Hematopoietic multipotent progenitor cell treated with erythropoietin and hydrocortisone succinate and interleukin-3 and kit ligand, for 17 days (in vitro differentiated cells): ENCODE data around the gene UBE2L5.

ENCODE experiments used
- DNase-seq: peaks from one replicate; pipeline ENCODE4 v3.0.0-alpha.2; 2015; ENCODE audit warnings: low spot score

UBE2L5 gene

DNA sequence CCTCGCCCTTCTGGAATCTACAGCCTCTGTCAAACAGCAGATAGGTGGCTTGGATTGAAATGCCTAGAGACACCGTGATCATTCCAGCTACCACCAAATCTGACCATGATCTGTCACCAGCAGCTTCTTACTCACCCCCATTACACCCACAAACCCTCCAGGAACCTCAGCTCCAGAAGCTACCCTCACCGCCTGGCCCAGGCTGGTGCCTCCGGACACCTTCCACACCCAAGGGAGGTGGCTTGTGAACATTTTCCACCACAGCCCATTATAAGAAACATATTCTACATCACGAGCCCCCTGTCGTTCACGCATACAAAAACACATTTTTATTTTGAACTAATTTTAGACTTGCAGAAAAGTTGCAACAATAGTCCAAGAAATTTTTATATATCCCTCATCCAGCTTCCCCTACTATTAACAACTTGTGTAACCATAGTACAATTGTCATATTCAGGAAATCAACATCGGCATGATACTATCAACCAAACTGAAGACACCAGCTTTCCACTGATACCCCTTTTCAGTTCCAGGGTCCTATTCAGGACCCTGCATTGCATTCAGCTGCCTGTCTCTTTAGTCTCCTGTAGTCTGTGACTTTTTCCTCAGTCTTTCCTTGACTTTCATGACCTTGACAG is 15.4 kb upstream of the UBE2L5 start:
- DNase-seq, result no peak

DNA sequence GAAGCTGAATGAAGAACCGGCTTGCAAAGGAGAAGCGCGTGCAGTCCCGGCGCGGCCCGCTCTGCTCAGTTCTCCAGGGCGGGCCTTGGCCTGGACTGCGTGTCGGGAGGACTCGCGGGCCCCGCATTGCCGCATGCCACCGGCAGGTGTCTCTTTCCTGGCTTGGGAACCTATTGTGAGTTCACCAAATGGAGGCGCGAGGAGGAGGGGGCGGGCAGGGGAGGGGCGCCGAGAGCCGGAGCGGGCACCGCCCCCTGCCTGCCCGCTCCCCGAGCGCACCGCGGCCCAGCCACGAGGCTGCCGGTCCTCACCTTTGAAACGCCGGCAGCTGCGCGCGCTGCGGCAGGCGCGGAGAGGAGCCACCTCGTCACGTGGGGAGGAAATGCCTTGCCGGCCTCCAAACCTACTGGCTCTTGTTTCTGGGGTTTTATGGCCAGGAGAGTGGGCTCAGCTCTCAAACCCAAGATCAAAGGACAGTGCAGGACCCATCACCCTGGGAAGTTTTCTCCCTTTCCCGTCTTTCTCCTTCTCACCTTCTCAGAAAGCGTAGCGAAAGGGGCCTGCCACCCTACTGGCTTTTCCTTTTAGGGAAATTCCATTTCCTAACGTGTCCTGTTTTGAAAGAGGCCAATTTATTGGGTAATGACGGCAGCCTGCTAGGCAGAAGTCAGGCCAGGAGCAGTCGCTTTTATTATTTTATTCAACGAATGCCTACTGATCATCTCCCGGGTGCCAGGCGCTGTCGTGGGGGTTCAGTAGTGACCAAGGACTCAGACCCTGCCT is 13.8 kb upstream of the UBE2L5 start:
- peak; percentile 68 for DNase-seq

DNA sequence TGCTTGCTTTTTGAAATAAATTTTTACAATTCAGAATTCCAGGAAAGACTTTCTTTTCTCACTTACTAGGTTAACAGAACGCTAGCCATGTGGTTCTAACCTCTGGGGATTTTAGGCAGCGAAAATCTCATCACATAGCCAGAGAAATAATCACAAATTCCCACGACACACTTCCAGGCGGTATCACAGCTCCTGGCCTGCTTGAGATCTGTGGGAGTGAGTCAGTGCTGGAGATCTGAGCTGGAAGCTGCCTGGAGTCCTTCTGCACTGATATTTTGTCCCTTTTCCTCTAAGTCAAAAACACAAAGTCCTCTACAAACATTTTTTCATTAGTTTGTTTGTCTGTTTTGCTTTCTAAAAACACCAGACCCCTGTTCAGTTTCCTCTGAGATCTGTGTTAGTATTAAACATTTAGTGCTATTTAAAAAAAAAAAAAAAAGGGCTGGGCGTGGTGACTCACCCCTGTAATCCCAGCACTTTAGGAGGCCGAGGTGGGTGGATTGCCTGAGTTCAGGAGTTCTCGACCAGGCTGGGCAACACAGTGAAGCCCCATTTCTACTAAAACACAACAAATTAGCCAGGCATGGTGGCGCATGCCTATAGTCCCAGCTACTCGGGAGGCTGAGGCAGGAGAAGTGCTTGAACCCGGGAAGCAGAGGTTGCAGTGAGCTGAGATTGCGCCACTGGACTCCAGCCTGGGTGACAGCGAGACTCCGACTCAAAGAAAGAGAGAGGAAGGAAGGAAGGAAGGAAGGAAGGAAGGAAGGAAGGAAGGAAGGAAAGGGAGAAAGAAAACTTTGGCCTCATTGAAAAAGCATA is 12.2 kb upstream of the UBE2L5 start:
- DNase-seq, result no peak

DNA sequence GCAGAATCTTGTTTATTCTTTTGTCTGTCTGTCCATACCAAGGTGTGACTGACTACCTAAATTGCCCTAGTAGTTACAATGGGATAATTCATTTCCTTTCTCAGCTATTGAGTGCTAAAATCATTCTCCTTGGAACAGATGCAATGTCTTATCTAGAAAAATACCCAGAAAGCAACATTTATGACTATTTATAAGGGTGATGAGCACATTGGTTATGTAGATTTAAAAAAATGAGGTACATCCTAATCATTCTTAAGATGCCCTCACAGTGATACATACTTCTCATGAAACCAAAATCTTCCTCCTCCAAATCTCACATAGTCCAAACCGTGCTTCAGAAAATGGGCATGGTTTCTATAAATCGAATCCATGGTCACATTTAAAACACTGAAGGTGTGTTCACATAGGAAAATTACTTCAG is 11.6 kb upstream of the UBE2L5 start:
- DNase-seq, result no peak

DNA sequence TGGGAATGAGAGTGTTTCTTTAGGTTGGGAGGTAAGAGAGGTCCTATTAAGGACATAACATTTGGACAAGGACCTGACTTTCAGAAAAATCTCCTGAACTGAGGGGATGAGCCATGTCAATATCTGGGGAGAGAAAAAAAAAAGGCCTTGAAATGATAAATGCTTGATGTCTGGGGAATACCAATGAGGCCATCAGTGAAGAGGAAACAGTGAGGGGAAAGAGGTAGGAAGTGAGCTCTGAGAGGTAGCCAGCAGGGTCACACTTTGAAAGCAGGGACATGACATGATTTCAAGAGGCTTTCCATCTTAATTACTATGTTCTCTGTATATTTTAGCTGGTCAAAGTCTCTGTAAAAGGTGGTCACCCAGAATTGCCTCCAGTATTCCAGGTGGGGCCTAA is 9.9 kb upstream of the UBE2L5 start:
- no peak for DNase-seq

DNA sequence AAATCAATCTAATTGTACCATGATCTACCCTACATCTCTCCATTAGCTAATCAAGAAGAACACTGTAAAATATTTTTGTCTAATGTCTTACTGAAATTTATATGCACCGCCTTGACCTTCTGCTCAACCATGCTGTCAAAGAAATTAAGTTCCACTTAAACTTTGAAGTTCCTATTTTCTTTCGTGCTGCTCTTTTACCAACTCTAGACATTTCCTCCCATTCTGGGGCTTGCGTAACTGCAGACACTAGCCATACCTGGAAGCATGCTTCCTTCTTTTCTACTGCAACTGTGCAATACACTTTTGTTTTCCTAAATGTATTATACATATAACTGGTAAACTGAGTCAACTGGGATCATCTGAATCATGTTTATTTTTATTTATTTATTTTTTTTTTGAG is 8.5 kb upstream of the UBE2L5 start:
- DNase-seq, result no peak

DNA sequence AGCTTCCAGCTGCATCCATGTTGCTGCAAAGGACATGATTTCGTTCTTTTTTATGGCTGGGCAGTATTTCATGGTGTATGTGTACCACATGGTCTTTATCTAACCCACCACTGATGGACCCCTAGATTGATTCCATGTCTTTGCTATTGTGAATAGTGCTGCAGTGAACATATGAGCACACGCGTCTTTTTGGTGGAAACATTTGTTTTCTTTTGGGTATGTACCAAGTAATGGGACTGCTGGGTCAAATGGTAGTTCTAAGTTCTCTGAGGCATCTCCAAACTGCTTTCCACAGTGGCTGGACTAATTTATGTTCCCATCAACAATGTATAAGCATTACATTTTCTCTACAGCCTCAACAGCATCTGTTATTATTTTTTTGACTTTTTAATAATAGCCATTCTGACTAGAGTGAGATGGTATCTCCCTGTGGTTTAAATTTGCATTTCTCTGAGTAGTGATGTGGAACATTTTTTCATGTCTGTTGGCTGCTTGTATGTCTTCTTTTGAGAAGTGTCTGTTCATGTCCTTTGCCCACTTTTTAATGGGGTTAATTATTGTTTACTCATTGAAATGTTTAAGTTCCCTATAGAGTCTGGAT is 6.8 kb upstream of the UBE2L5 start:
- no peak for DNase-seq

DNA sequence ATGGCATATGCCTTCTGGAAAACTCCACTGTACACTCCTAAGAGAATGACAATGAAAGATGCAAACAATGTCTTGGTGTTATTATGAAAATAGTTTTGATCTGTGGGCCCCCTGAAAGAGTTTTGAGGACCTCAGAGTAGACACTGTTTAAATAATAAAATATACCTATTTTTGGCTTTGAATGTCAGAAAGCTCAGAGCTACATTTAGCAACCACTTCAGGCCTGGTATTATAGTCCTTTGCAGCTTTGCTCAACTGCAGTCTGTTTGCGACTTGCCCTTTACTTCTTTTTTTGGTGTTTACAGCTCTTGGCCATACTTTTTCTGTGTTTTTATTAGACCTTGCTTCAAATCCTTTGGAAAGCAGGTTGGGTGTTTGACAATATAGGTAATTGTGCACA is 5.8 kb upstream of the UBE2L5 start:
- DNase-seq, result no peak

DNA sequence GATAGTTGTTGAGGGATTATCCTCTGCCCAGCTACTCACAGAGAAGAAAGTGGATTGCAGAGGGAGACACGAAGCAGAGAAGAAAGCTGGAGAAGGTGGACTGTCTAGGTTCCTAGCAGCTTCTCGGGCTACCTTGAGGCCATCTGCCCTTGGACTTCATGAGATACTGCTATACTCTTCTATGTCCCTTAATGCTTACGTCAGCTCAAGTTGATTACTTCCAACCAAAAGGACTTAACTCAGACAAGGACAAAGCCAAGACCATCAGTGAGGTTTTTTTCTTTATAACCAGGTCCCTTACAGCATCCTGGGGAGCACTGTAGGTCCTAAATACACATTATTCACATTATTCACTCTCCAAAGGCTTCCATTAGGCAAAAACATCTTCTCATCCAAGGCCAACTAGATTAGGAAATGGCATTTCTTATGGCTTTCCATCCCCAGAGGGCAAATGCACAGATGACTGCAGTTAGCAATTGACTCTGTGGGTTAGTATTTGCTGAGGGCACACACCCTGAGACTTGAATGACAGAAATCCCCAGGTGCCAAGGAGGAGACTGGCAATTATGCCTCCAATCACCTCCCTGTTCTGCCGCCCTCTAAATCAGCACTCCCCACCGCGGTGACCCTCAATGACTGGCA is 4.1 kb upstream of the UBE2L5 start:
- no peak for DNase-seq

DNA sequence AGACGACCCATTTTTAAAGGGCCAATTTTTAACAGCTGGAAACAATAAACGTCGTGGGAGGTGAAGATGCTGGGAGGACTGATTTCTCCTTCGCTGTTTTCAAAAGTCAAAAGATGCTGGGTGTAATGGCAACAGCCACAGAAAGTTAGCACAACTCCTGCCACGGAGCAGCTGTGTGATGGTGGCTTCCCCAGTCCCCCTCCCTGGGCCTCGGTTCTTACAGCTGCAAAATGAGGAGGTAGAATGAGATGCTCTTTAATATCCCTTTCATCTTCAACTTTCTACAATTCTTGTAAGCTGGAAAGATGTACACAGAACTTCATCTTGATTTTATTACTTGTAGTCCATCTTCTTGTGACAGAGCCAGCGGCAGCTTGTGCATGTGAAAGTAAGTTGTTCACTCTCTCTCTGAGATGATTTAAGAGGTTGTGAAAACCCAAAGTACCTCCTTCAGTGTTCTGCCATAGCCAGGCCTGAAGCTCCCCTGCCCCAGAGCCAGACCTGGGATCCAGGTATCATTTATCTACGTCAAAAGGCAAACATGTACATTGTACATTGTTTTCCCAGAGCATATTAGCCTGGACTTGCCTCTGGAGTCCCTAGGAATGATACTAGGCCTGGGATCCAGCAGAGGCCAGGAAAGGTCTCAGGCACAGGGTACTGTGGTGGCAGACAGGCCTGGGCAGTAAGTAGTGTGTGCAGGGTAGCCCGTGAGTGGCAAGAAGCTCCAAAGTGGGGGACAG is 3.4 kb upstream of the UBE2L5 start:
- no peak for DNase-seq

DNA sequence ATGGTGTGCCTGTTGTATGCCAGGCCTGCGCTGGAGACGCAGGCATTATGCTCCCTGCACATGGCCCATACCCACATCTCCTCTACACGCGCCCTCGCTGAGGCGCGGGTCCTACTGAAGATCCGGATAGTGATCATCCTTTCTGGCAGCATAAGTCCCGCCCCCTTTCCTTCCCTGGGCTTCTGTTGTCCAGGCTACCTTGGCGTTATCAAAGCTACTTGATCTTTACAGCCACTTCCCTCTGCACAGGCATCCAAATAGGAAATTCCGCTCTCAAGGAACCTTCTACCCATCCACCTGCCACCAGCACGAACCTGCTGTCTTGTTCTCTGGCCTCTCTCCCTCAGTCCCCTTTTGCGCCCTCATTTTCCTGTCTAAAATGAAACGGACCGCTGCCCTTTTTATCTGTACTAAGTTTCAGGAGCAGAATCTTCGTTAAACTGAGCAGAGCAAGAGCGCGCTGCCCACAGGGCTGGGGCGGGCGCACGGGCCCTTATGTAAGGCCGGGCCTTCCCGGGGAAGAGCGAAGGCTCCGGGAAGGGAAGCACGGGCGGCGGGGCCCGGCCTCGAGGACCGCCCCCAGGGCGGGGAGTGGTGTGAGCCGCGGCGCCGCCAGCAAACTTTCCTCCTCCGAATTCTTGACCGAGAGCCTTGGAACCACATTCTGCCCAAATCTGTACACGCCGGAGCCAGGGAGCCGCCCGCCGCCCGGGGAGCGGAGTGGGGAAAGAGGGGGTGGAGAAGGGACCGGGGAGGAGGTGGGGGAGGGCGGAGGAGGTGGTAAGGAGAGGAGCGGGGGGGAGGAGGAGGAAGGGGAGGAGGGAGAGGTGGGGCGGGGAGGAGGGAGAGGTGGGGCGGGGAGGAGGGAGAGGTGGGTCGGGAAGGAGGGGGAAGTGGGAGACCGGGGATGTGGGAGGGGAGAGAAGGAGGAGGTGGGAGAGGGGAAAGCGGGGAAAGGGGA is 920 bp upstream of the UBE2L5 start:
- DNase-seq, result no peak

DNA sequence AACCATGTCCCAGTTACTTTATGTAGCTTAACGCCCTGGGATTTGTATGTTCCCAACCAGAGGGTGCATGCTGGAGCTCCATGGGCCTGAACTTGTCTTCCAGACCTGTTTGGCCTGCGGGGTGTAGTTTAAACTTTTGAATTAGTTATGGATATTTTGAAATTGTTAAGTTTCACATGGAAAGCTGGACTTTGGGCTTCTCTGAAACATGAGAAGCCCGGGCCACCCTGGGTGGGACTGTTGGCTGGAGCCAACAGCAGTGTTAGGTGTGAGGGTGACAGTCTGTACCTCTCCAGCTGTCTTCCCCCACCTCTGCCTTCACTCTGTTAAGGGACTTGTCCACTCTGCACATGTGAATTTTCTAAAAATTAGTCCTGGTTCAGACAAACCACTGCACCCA is 1.6 kb downstream of the UBE2L5 start:
- no peak for DNase-seq

DNA sequence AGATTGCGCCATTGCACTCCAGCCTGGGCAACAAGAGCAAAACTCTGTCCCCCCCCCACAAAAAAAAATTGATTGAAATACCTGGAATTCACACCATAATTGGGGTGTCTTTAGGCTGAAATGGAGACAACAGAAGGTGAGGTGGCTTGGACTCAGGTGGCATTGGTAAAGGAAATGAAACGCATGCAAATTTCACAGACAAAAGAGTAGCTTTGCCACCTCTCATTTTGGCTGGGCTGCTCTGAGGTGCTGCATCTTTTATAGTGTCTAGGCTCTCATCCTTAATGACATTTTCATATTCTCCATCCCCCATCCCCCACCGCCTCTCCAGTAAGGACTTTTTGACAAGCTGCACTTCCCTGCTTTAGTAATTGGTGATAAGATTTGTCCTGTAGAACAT is 6.9 kb downstream of the UBE2L5 start:
- DNase-seq, result no peak

DNA sequence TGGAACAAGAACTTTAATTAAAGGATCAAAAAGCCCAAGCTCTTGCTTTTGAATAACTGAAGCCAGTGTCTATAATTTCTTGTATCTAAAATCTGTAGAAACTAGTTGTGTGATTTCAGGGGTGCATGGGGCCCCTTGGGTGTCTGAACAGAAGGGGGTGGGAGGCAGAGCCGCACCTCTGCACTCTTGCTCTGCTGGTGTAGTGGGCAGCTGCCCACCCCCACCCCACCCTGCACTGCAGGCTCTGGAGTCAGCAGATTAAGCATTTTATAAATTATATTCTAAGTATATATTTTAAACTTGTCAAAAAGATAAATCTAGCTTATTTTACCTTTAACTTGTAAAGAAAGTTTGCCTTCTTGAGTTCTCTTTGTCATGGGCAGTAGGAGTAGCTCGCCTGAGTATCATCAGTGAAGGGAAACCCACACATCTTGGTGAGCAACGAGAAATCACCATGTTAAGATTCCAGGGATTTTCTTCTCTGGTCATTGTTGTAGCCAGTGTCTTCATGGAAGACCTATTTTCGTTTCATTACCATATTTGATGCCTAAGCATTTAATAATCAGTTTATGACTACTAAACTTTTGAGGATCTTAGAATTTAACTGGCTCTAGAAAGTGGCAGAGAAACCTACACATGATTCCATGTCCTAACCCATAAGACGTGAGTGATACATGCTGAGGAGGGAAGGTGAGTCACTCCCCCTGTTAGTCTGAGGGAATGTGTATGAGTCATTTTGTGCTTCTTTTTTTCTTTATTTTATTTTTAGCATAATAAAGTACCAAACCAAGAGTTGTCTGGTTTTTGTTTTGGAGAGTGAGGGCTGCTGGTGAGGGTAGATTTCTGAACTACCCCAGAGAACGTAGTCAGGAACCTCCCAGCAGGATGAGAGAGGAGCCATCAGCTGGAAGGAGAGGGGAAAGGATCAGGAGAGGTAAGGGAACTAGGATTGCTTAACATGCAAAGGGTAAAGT is 7.7 kb downstream of the UBE2L5 start:
- DNase-seq, result no peak

DNA sequence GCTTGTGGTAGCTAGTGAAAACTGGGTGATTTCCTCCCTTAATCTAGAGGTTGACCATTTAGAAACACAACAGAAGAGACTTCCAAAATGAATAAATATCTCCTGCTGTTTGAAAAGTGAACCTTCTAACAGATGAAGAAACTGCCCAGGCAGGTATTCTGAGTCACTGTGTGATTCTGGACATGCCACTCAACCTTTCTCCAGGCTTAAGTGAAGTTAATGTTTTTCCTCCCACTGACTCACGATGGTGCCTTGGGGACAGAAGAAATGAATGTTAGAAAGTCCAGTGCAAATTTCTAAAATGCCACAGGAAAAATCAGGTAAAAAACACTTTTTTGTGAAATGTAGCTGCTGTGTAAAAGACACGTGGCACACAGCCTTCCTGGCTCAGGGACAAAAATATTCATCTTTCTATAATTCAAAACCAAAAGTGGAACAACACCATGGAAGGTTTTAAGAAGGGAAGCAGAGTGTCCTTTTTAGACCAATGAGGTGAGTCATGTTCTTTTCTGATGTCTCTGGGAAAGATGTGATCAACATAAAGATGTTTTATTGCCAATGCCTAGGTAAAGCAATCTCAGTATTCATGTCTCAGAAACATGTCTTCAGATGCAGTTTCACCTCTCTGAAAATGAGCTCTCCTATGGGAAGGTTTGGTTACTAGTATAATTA is 9.1 kb downstream of the UBE2L5 start:
- no peak for DNase-seq

DNA sequence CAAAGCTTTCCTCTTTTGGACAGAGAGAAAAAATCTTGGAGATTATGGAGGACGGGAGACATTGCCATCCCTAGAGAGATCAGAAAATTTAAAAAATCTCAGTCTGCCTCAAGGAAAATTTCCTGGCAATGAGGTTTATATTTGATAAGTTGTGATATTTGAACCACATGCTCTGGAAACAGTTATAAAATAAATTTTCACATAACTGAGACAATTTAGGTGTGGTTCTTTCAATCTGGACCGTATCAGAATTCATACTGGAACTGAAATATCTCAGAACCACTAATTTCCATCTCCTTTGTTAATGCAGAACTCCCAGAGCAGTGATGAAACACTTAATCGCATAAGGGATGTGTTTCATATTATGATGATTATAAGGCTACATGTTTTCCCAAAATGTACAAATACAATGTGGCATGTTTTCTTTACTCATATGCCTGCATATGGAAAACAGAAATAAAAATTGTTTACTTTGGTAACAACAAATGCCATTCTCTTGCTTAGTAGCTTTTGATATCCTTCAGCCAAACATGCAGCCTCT is 13.7 kb downstream of the UBE2L5 start:
- no peak for DNase-seq

DNA sequence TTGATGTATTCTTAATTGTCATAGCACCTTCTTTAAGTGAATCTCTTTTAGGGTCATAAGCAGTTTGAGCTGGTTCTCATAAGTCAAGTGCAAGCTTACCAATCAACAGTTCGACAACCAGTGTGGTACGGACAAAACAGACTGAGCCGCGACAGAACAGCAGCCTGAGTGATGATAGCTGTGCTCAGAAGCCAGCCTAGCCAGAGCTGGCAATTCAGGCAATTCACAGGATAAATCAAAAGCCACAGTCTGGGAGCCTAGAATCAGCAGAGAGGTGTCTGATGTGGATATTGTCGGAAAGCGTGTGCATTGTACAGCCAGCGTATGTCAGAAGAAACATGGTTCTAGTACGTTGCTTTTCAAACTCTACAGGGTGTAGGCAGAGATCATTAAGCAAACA is 14.9 kb downstream of the UBE2L5 start:
- no peak for DNase-seq

DNA sequence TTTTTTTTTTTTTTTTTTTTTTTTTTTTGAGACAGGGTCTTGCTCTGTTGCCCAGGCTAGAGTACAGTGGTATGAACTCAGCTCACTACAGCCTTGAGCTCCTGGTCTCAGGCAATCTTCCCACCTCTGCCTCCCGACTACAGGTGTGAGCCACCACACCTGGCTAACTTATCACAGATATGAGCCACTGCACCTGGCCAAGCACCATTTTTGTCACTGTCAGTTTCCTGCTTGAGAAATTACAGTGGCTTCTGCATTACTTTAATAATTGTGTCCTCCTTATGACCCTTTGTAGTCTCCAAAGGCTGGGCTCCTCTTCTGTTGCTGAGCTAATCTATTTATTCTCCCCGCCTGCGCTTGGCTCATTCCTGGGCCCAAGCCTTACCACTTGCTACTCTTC is 16.0 kb downstream of the UBE2L5 start:
- DNase-seq, result no peak
